Epithelial cell of esophagus (primary cell): ENCODE data around the gene COPS3.

Experiments
- DNase-seq: peaks from one replicate; pipeline ENCODE4 v3.0.0; 2010; ENCODE audit warnings: low read depth
- H3K4me3 ChIP-seq: 2 replicates; pipeline ENCODE4 v1.5.1; 2011; ENCODE audit warnings: mild to moderate bottlenecking, low read length, control low read depth
- CTCF ChIP-seq: IDR thresholded peaks from 2 replicates; pipeline ENCODE4 v1.5.1; 2011; ENCODE audit warnings: low read depth, mild to moderate bottlenecking, low read length, control low read depth, inconsistent platforms; ENCODE audit not compliant: insufficient read depth; ENCODE audit errors: missing control alignments

COPS3 gene

GRCh38 chr17:17280613-17281549 is at the start of gene COPS3:
COPS3 (minus strand) TSS chr17:17281246; CDS start chr17:17281186, 60 bp downstream.
- DNase-seq, result peak; percentile 98
- peak within 1 kb of the TSS; percentile 75 for H3K4me3 ChIP-seq
- no peak for TF ChIP-seq CTCF

GRCh38 chr17:17328251-17328650 is 47.2 kb upstream of the COPS3 start:
- TF ChIP-seq CTCF, result no peak
- no peak overlapping the region for H3K4me3 ChIP-seq
- DNase-seq, result no peak

GRCh38 chr17:17326275-17326875 is 45.3 kb upstream of the COPS3 start:
- no peak overlapping the region for H3K4me3 ChIP-seq
- DNase-seq, result no peak
- TF ChIP-seq CTCF, result no peak

- TF ChIP-seq CTCF, result no peak
Observed at GRCh38 chr17:17325816-17326215, 44.8 kb upstream of the COPS3 start.

GRCh38 chr17:17325228-17325627 is 44.2 kb upstream of the COPS3 start:
- DNase-seq, result no peak
- TF ChIP-seq CTCF, result no peak
- H3K4me3 ChIP-seq, result no peak overlapping the region

More at GRCh38 chr17:17325816-17326215, 44.8 kb upstream of the COPS3 start:
- DNase-seq, result no peak
- no peak overlapping the region for H3K4me3 ChIP-seq

GRCh38 chr17:17324616-17325015 is 43.6 kb upstream of the COPS3 start:
- no peak for TF ChIP-seq CTCF
- no peak for DNase-seq
- H3K4me3 ChIP-seq, result no peak overlapping the region
